NCI-H2171 (cell line): ENCODE measurements around the gene NUDT8.
"Not testable (repeated sequence)": the region's sequence is repeated elsewhere in the genome, so short reads cannot be mapped to it uniquely, and the experiment has no call there.

Experiments used
- DNase-seq: peaks from one replicate; lab custom pipeline; 2025; lab: John Stamatoyannopoulos, UW

The NUDT8 gene

GRCh38 chr11:67613313-67613959, 16.3 kb downstream of the NUDT8 start:
- no peak for DNase-seq

GRCh38 chr11:67612751-67613150, 17.0 kb downstream of the NUDT8 start:
- no peak for DNase-seq

GRCh38 chr11:67611704-67612587, 17.8 kb downstream of the NUDT8 start:
- no peak for DNase-seq

GRCh38 chr11:67611165-67611564, 18.6 kb downstream of the NUDT8 start:
- DNase-seq, result no peak

- DNase-seq, result no peak
Measured at GRCh38 chr11:67610302-67610868, 19.4 kb downstream of the NUDT8 start.

GRCh38 chr11:67609316-67609715, 20.4 kb downstream of the NUDT8 start:
- DNase-seq, result no peak

- DNase-seq, result no peak
Measured at GRCh38 chr11:67608486-67608885, 21.3 kb downstream of the NUDT8 start.

GRCh38 chr11:67607507-67607906, 22.2 kb downstream of the NUDT8 start:
- no peak for DNase-seq

- peak; percentile 96 for DNase-seq
Measured at GRCh38 chr11:67606492-67607295, 23.0 kb downstream of the NUDT8 start, which contains the start of gene NDUFV1. Gene NDUFV1 (plus strand): TSS chr11:67606936. CDS start chr11:67607005, 69 bp downstream.

GRCh38 chr11:67606093-67606491, 23.6 kb downstream of the NUDT8 start:
- no peak for DNase-seq

GRCh38 chr11:67605231-67606011, 24.3 kb downstream of the NUDT8 start:
- DNase-seq, result no peak

- no peak for DNase-seq
Measured at GRCh38 chr11:67604815-67605214, 24.9 kb downstream of the NUDT8 start.

- DNase-seq, result not testable (repeated sequence)
Measured at GRCh38 chr11:67604119-67604518, 25.6 kb downstream of the NUDT8 start.

GRCh38 chr11:67601098-67601497, 28.6 kb downstream of the NUDT8 start:
- DNase-seq, result no peak

- DNase-seq, result no peak
Measured at GRCh38 chr11:67600324-67601029, 29.3 kb downstream of the NUDT8 start.

GRCh38 chr11:67599149-67599548, 30.6 kb downstream of the NUDT8 start:
- DNase-seq, result no peak

- DNase-seq, result not testable (repeated sequence)
Measured at GRCh38 chr11:67597963-67598362, 31.8 kb downstream of the NUDT8 start.

- DNase-seq, result not testable (repeated sequence)
Measured at GRCh38 chr11:67597458-67597857, 32.3 kb downstream of the NUDT8 start.

- no peak for DNase-seq
Measured at GRCh38 chr11:67596753-67597300, 32.9 kb downstream of the NUDT8 start.

- DNase-seq, result no peak
Measured at GRCh38 chr11:67594480-67594879, 35.3 kb downstream of the NUDT8 start.
